SIG-M5 treated with dmso at 0.1 percent for 504 hours (cell line): ENCODE measurements around the gene SMIM45.
A peak's percentile ranks its signal among the peaks of the same experiment; 100 is the strongest.
"Not testable (repeated sequence)": the region's sequence is repeated elsewhere in the genome, so short reads cannot be mapped to it uniquely, and the experiment has no call there.

Experiments used
- DNase-seq: peaks from one replicate; lab custom pipeline; 2025; ENCODE audit not compliant: unreplicated experiment; lab: John Stamatoyannopoulos, UW

The SMIM45 gene

DNA sequence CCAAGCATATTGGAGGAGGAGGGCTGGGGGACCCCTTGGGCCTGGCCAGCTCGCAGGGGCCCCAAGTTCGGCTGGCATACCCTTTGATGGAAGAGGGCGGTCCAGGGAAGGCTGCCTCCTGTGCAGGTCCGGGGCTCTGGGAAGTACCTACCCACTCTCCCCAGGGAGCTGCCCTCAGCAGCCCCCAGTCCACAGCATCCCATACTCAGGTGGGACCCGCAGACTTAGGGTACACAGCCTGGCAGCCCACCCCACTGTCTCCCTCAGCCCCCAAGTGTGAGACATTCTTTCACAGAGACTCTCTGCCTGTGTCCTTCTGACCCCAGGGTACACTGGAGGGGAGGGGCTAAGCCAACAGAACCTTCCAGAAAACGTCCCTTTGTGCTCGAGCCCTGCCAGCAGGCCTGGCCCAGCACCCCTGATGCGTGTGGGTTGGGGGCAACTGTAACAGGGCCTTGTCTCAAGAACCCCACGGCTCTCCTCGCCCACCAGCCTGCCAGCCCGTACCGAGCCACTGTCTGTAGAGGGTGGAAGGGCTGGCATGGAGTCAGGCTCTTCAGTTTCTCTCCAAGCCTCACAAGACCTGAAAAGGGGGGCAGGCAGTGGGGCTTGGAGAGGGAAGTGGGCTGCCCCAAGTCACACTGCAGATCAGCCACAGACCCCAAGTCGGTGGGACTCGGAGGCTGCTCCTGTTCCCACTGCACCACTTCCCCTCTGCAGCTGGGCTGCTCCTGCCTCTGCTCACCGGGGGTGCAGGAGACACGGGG, 18.4 kb upstream of the SMIM45 start:
- no peak for DNase-seq

DNA sequence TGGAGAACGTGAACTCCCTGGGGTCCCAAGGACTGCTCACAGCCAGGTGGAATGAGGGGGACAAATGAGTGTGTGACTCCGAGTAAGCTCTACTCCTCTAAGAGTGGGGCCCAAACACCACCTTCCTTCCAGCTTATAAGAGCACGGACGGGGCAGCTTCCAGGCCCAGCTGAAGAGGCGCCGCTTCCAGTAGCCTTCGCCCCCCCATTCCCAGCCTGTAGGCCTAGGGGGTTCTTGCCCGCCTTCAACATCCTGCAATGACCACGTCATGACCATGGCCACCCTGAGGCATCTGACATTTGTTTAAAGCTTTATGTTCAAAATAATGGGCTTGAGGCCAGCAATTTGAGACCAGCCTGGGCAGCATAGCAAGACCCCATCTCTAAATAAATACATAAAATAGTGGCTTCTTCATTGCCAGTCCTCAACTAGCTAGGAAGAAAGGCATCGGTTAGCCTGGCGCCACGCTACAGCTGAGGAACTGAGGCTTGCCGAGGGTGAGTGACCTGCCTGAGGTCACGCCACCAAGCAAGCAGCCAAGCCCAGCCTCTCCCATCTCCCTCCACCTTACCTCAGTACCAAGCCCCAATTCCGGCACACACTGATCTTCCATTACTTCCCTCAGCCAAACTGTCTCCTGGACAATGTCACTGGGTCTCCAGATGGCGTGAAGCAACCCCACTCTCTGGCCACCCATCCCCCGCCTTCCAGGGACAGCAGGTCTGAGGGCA, 17.5 kb upstream of the SMIM45 start:
- DNase-seq: no peak

- no peak for DNase-seq
Measured at GRCh38 chr22:41935015-41935351, 17.0 kb upstream of the SMIM45 start.

DNA sequence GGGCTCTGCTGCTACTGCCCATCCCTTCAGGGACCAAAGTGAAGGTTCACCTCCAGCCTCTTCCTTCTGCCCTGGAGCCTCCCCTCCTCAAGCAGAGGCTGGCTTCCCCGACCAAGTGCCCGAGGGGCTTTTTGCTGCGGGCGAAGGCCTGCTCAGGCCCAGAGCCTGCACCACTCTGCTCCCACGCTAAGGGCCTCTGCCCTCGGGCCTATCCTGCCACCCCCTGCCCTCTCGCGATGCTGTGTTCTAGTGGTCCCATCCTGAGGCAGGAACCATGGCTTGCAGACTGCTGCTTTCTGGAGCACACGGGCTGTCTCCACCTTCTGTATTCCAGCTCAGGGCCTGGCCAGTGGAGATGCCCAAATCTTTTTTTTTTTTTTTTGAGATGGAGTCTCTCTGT, 16.4 kb upstream of the SMIM45 start:
- DNase-seq: no peak

- DNase-seq: no peak
Measured at GRCh38 chr22:41936894-41937169, 15.1 kb upstream of the SMIM45 start.

DNA sequence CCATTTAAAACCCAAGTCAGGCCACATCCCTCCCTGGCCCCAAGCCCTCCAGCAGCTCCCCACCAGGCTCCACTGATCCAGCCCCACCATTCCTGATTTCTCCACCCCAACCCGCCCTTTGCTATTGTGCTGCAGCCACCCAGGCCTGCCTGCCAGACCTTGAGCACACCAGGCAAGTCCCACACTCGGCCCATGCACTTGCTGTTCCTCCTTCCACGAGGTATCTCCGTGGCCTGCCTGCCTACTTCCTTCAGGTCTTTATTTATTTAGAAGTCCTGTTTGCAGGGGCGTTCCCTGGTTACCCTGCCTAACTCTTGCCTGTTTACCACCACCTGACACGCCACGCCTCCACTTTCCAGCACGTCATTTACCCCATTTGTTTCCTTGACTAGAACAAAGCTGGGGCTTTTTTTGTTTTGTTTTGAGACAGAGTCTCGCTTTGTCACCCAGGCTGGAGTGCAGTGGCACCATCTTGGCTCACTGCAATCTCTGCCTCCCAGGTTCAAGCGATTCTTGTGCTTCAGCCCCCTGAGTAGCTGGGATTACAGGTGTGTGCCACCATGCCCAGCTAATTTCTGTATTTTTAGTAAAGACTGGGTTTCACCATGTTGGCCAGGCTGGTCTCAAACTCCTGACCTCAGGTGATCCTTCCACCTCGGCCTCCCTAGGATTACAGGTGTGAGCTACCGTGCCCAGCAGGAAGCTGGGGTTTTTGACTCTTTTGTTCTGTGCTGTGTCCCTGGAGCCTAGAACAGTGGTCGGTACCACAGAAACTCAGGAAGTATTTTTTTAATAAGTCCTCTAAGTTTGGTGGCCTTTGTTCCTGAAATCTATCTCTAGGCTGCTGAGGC, 11.7 kb upstream of the SMIM45 start:
- no peak for DNase-seq

DNA sequence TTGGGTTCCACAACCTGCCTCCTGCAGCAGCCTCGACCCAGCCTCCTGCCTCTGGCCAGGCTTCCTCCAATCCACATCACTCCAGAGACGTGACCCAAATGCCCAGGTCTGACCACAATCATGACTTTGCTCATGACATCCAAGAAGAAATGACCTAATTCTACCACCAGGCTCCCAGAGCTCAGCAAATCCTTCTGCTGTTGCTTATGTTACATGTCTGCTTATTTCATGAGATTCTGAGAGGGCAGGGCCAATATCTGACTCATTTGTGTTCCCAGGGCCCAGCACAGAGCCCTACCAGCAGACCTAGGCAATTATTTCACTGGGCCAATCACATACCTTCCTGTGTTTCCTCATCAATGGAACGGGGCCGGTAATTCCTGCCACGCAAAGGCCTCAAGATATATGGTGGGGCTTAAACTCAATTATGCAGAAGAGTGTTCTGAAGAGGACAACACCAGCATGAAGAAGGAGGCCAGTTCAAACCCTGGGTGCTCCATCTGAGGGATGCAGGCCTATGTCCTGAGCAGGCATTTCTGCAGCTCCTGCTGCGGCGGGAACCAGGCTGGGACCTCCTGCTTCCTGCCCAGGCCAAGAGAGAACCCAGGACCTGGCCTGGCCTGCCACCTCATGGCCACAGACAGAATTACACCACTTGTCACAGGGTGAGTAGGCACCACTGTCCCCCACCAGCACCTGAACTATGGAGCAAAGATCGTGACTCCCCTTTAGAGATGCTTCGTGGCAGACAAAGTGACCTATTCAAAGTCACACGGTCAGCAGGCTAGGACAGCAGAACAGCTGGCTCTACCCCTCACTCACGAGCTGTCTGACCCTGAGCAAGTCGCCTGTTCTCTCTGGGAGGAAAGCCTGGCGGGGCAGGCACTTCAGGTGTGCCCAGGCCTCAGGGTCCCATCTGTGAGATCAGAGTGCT, 10.9 kb upstream of the SMIM45 start:
- peak; percentile 60 for DNase-seq

GRCh38 chr22:41943661-41944209, 8.2 kb upstream of the SMIM45 start:
- no peak for DNase-seq

DNA sequence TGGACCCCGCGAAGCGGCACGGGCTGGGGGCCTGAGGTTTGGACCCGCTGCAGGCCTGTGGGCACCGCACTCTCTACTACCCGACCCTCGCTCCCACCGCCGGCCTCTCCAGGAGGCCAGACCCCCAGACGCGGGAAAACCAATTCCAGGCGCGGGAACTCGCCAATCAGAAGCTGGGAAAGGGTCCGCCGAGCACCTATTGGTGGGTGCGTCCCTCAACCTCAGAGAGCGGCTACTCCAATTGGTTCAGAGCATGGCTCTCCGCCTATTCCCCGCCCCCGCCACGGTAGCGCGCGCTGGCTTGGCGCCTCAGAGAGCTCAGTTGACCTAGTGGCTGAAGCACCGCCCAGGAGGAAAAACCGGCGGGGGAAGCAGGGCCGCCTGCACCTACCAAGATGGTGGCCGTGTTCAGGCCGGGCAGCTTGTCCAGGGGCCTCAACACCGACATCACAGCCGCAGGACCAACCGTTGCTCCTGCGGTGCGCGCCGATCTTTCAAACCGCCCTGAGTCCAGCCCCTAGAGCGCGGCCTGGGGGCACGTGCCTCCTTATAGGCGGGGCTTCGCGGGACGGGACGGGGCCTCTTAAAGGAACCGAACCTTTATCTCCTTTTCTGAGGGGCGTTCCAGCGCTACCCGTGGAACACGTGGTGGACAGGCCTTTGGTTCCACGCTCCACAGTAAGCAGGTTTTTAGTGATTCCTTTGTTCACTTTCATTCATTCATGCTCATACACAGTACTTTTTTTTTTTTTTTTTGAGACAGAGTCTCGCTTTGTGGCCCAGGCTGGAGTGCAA, 5.1 kb upstream of the SMIM45 start, which contains the start of gene CENPM:
Gene CENPM (minus strand): TSS at position 524 of the 795 bp plus-strand sequence. CDS start 76 bp downstream, at position 448.
- DNase-seq: peak; percentile 93

- DNase-seq: no peak
Measured at GRCh38 chr22:41947424-41948080, 4.4 kb upstream of the SMIM45 start.

GRCh38 chr22:41948142-41948541, 3.8 kb upstream of the SMIM45 start:
- DNase-seq: no peak

DNA sequence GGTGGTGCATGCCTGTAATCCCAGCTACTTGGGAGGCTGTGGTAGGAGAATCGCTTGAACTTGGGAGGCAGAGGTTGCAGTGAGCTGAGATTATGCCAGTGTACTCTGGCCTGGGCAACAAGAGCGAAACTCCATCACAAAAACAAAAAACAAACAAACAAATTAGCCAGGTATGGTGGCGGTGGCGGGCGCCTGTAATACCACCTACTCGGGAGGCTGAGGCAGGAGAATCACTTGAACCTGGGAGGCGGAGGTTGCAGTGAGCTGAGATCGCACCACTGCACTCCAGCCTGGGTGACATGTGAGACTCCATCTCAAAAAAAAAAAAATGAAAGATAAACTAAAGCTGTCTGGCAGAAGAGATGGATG, 3.0 kb upstream of the SMIM45 start:
- DNase-seq: not testable (repeated sequence)

GRCh38 chr22:41949297-41949965, 2.5 kb upstream of the SMIM45 start:
- DNase-seq: no peak

GRCh38 chr22:41952713-41953112, 763 bp downstream of the SMIM45 start:
- DNase-seq: no peak

- no peak for DNase-seq
Measured at GRCh38 chr22:41957941-41958556, 6.1 kb downstream of the SMIM45 start.

GRCh38 chr22:41963453-41964111, 11.6 kb downstream of the SMIM45 start:
- DNase-seq: no peak

GRCh38 chr22:41964112-41964491, 12.2 kb downstream of the SMIM45 start:
- DNase-seq: no peak

DNA sequence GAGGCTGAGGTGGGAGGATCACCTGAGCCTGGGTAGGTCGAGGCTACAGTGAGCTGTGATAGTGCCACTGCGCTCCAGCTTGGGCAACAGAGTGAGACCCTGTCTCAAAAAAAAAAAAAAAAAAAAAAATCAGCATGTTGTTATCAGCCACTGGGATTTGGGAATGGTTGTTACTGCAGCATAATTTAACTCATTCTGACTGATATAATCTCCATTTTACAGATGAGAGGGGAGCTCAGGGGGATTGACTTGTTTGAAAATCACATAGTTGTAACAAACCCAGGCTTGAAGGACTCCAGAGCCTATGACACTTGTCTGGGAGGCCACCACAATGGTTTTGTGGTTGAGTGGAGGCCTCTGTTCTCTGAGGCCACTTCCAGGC, 14.3 kb downstream of the SMIM45 start:
- no peak for DNase-seq
